NOMO-1 treated with dmso at 0.1 percent for 144 hours (cell line): ENCODE results near the gene EFCAB13.
"Not testable (repeated sequence)": the region's sequence is repeated elsewhere in the genome, so short reads cannot be mapped to it uniquely, and the experiment has no call there.

Source experiments
- DNase-seq: peaks from one replicate; lab custom pipeline; 2025; ENCODE audit not compliant: unreplicated experiment; lab: John Stamatoyannopoulos, UW

EFCAB13 gene

GRCh38 chr17:47324224-47325020, 667 bp downstream of the EFCAB13 start:
- DNase-seq, result peak; percentile 69

GRCh38 chr17:47325176-47325575, 1.4 kb downstream of the EFCAB13 start:
- DNase-seq, result no peak

GRCh38 chr17:47330548-47330947, 6.8 kb downstream of the EFCAB13 start:
- DNase-seq, result no peak

GRCh38 chr17:47332287-47332686, 8.5 kb downstream of the EFCAB13 start:
- DNase-seq, result no peak

GRCh38 chr17:47335101-47335936, 11.6 kb downstream of the EFCAB13 start:
- DNase-seq, result no peak

GRCh38 chr17:47338026-47338425, 14.3 kb downstream of the EFCAB13 start:
- no peak for DNase-seq

GRCh38 chr17:47352848-47353247, 29.1 kb downstream of the EFCAB13 start:
- no peak for DNase-seq

- no peak for DNase-seq
These were observed 34.9 kb downstream of the EFCAB13 start for GRCh38 chr17:47358652-47359051.

GRCh38 chr17:47363171-47363570, 39.4 kb downstream of the EFCAB13 start:
- no peak for DNase-seq

- DNase-seq, result no peak
These were observed 43.5 kb downstream of the EFCAB13 start for GRCh38 chr17:47367257-47367656.

- no peak for DNase-seq
These were observed 44.5 kb downstream of the EFCAB13 start for GRCh38 chr17:47368262-47368661.

GRCh38 chr17:47370899-47371298, 47.1 kb downstream of the EFCAB13 start:
- DNase-seq, result not testable (repeated sequence)

- DNase-seq, result no peak
These were observed 49.2 kb downstream of the EFCAB13 start for GRCh38 chr17:47373002-47373401.

GRCh38 chr17:47376247-47376646, 52.5 kb downstream of the EFCAB13 start:
- no peak for DNase-seq

- DNase-seq, result no peak
These were observed 65.1 kb downstream of the EFCAB13 start for GRCh38 chr17:47388825-47389224.

- not testable (repeated sequence) for DNase-seq
These were observed 73.9 kb downstream of the EFCAB13 start for GRCh38 chr17:47397532-47398128.

- DNase-seq, result no peak
These were observed 76.6 kb downstream of the EFCAB13 start for GRCh38 chr17:47400333-47400732.

GRCh38 chr17:47401100-47401499, 77.3 kb downstream of the EFCAB13 start:
- no peak for DNase-seq

GRCh38 chr17:47404006-47404405, 80.3 kb downstream of the EFCAB13 start:
- no peak for DNase-seq

GRCh38 chr17:47404875-47405274, 81.1 kb downstream of the EFCAB13 start:
- no peak for DNase-seq

GRCh38 chr17:47413872-47414271, 90.1 kb downstream of the EFCAB13 start:
- no peak for DNase-seq

GRCh38 chr17:47414612-47415011, 90.9 kb downstream of the EFCAB13 start:
- DNase-seq, result no peak
